Activated CD4-positive, alpha-beta T cell treated with anti-CD3 and anti-CD28 coated beads, Interleukin-2, amount 10 ng/mL, durations not matched to agents 7 days and 5 days (primary cell): ENCODE results near the gene SPATC1L. TPM values are rescaled to one million over a fixed set of nuclear protein-coding genes. Genes with fewer than 3 reads are reported as not detected.

Experiments used
- CTCF ChIA-PET: fragments of 350-600 bp; sonication (Branson Sonifier 250); formaldehyde crosslinking; loops from one replicate; lab custom pipeline; 2021; ENCODE audit warnings: antibody characterized with exemption; lab: Charles Lee
- POLR2A ChIA-PET: fragments of 350-600 bp; sonication (Branson Sonifier 250); formaldehyde crosslinking; loops from one replicate; lab custom pipeline; 2021; ENCODE audit warnings: antibody characterized with exemption; lab: Charles Lee
- DNase-seq: peaks from one replicate; pipeline ENCODE4 v3.0.0-alpha.2; 2020
- H3K27ac Mint-ChIP-seq: one replicate; pipeline ENCODE4 v1.8.0; 2021; ENCODE audit warnings: mild to moderate bottlenecking, moderate library complexity, mixed read lengths
- H3K27me3 Mint-ChIP-seq: one replicate; pipeline ENCODE4 v1.8.0; 2021; ENCODE audit warnings: mixed read lengths
- H3K36me3 Mint-ChIP-seq: one replicate; pipeline ENCODE4 v1.8.0; 2021; ENCODE audit warnings: low read depth, mixed read lengths
- H3K4me1 Mint-ChIP-seq: one replicate; pipeline ENCODE4 v1.8.0; 2021; ENCODE audit warnings: mixed read lengths
- H3K4me3 Mint-ChIP-seq: one replicate; pipeline ENCODE4 v1.8.0; 2021; ENCODE audit warnings: mild to moderate bottlenecking, moderate library complexity, mixed read lengths
- H3K9me3 Mint-ChIP-seq: one replicate; pipeline ENCODE4 v1.8.0; 2021; ENCODE audit warnings: mixed read lengths
- total RNA-seq, 2 experiments: library from RNA; stranded (reverse); gene quantifications; one replicate each; pipeline ENCODE4 v1.2.3, GENCODE V29; 2021

Gene SPATC1L
- total RNA-seq, 2 experiments from 2014 or later = 6.1 to 6.3 TPM

GRCh38 chr21:46220847-46221246 is 36.6 kb upstream of the SPATC1L start:
- no peak for DNase-seq
- Mint-ChIP-seq H3K27me3 (no peaks in the 10 kb centered on the region), H3K9me3 (no peaks in the 10 kb centered on the region), H3K4me3 (no peak overlapping the region), H3K36me3 (peaks cover 8% of the 10 kb centered on the region), H3K27ac (no peak overlapping the region), H3K4me1 (peaks cover 12% of the 10 kb centered on the region)
- ChIA-PET POLR2A (no interaction called here), CTCF (no interaction called here)

GRCh38 chr21:46220275-46220810 is 36.1 kb upstream of the SPATC1L start:
- no peaks in the 10 kb centered on the region for H3K27me3 Mint-ChIP-seq
- no peak overlapping the region for H3K4me3 Mint-ChIP-seq
- ChIA-PET CTCF (no interaction called here), POLR2A (no interaction called here)
- no peaks in the 10 kb centered on the region for H3K9me3 Mint-ChIP-seq
- no peak overlapping the region for H3K27ac Mint-ChIP-seq
- peaks cover 6% of the 10 kb centered on the region for H3K4me1 Mint-ChIP-seq
- DNase-seq = no peak
- H3K36me3 Mint-ChIP-seq = peaks cover 3% of the 10 kb centered on the region

GRCh38 chr21:46219591-46220239 is 35.5 kb upstream of the SPATC1L start:
- Mint-ChIP-seq H3K4me3 (no peak overlapping the region), H3K9me3 (no peaks in the 10 kb centered on the region), H3K4me1 (peaks cover 3% of the 10 kb centered on the region), H3K27ac (no peak overlapping the region), H3K36me3 (peaks cover 3% of the 10 kb centered on the region), H3K27me3 (no peaks in the 10 kb centered on the region)
- no peak for DNase-seq
- ChIA-PET CTCF (no interaction called here), POLR2A (no interaction called here)

- Mint-ChIP-seq H3K4me1 (peaks cover 3% of the 10 kb centered on the region), H3K27ac (no peak overlapping the region), H3K9me3 (no peaks in the 10 kb centered on the region), H3K36me3 (peaks cover 3% of the 10 kb centered on the region), H3K4me3 (no peak overlapping the region), H3K27me3 (no peaks in the 10 kb centered on the region)
- ChIA-PET CTCF (no interaction called here), POLR2A (no interaction called here)
- DNase-seq = no peak
Measured at GRCh38 chr21:46218906-46219590, 34.8 kb upstream of the SPATC1L start.

- no peak for DNase-seq
- H3K27me3 Mint-ChIP-seq = no peaks in the 10 kb centered on the region
- peaks cover 3% of the 10 kb centered on the region for H3K36me3 Mint-ChIP-seq
- H3K27ac Mint-ChIP-seq = no peak overlapping the region
- ChIA-PET CTCF (no interaction called here), POLR2A (no interaction called here)
- no peak overlapping the region for H3K4me3 Mint-ChIP-seq
- peaks cover 3% of the 10 kb centered on the region for H3K4me1 Mint-ChIP-seq
- no peaks in the 10 kb centered on the region for H3K9me3 Mint-ChIP-seq
Measured at GRCh38 chr21:46217511-46218196, 33.4 kb upstream of the SPATC1L start.

GRCh38 chr21:46216132-46216747 is 32.0 kb upstream of the SPATC1L start:
- Mint-ChIP-seq H3K27me3 (no peaks in the 10 kb centered on the region), H3K9me3 (no peaks in the 10 kb centered on the region), H3K27ac (peak overlapping the region; percentile 28), H3K4me3 (no peak overlapping the region), H3K4me1 (peaks cover 3% of the 10 kb centered on the region), H3K36me3 (no peaks in the 10 kb centered on the region)
- CTCF ChIA-PET = interaction anchor here (0.9 kb wide), 2 partner anchors 9 to 38 kb away, joined by 3 read pairs; no protein-coding TSS in a partner anchor
- DNase-seq = no peak
- POLR2A ChIA-PET = no interaction called here

GRCh38 chr21:46215436-46216131 is 31.3 kb upstream of the SPATC1L start:
- H3K27ac Mint-ChIP-seq = peak overlapping the region; percentile 28
- POLR2A ChIA-PET = no interaction called here
- DNase-seq = no peak

GRCh38 chr21:46214478-46215340 is 30.4 kb upstream of the SPATC1L start:
- Mint-ChIP-seq H3K27me3 (no peaks in the 10 kb centered on the region), H3K4me3 (no peak overlapping the region), H3K4me1 (peaks cover 3% of the 10 kb centered on the region), H3K36me3 (peaks cover under 1% of the 10 kb centered on the region), H3K27ac (no peak overlapping the region), H3K9me3 (no peaks in the 10 kb centered on the region)
- ChIA-PET CTCF (interaction anchor here (0.9 to 1.1 kb wide), 2 partner anchors 8 to 71 kb away, joined by 3 read pairs; no protein-coding TSS in a partner anchor), POLR2A (no interaction called here)
- DNase-seq = no peak

More at GRCh38 chr21:46215436-46216131, 31.3 kb upstream of the SPATC1L start:
- H3K4me1 Mint-ChIP-seq = peaks cover 3% of the 10 kb centered on the region
- H3K9me3 Mint-ChIP-seq = no peaks in the 10 kb centered on the region
- no peaks in the 10 kb centered on the region for H3K36me3 Mint-ChIP-seq
- H3K4me3 Mint-ChIP-seq = no peak overlapping the region
- CTCF ChIA-PET = interaction anchor here (0.9 to 1.1 kb wide), 3 partner anchors 9 to 72 kb away, joined by 3 read pairs; no protein-coding TSS in a partner anchor
- H3K27me3 Mint-ChIP-seq = no peaks in the 10 kb centered on the region

- POLR2A ChIA-PET = no interaction called here
- Mint-ChIP-seq H3K4me1 (peaks cover 3% of the 10 kb centered on the region), H3K4me3 (no peak overlapping the region), H3K36me3 (peaks cover 1% of the 10 kb centered on the region), H3K27me3 (no peaks in the 10 kb centered on the region), H3K9me3 (no peaks in the 10 kb centered on the region), H3K27ac (no peak overlapping the region)
- CTCF ChIA-PET = no interaction called here
- no peak for DNase-seq
Measured at GRCh38 chr21:46213620-46214286, 29.5 kb upstream of the SPATC1L start.

- no peak for DNase-seq
- ChIA-PET POLR2A (no interaction called here), CTCF (no interaction called here)
- Mint-ChIP-seq H3K27me3 (no peaks in the 10 kb centered on the region), H3K4me3 (no peak overlapping the region), H3K36me3 (peaks cover 1% of the 10 kb centered on the region), H3K4me1 (peaks cover 3% of the 10 kb centered on the region), H3K27ac (no peak overlapping the region), H3K9me3 (no peaks in the 10 kb centered on the region)
Measured at GRCh38 chr21:46212721-46213484, 28.6 kb upstream of the SPATC1L start.
